Smooth muscle cell (in vitro differentiated cells): ENCODE measurements around the gene GRID1. TPM values are rescaled to one million over a fixed set of nuclear protein-coding genes. Genes with fewer than 3 reads are reported as not detected.

Experiments
- DNase-seq: peaks from one replicate; lab custom pipeline; 2025; ENCODE audit not compliant: unreplicated experiment; lab: John Stamatoyannopoulos, UW
- H2AFZ ChIP-seq: fragments of 200-600 bp; sonication (generic); 2 replicates; pipeline ENCODE4 v1.6.0; 2016; ENCODE audit warnings: antibody characterized with exemption, low read depth, mild to moderate bottlenecking
- H3F3A ChIP-seq: fragments of 200-600 bp; sonication (generic); 2 replicates; pipeline ENCODE4 v1.6.0; 2017; ENCODE audit warnings: antibody characterized with exemption, low read depth
- H3K27ac ChIP-seq: fragments of 200-600 bp; sonication (generic); 2 replicates; pipeline ENCODE4 v1.5.1; 2016; ENCODE audit warnings: low read depth, mild to moderate bottlenecking
- H3K27me3 ChIP-seq: fragments of 200-600 bp; sonication (generic); 2 replicates; pipeline ENCODE4 v1.6.1; 2016; ENCODE audit warnings: low read depth, mild to moderate bottlenecking
- H3K36me3 ChIP-seq: fragments of 200-600 bp; sonication (generic); 2 replicates; pipeline ENCODE4 v1.5.1; 2016; ENCODE audit warnings: low read depth
- H3K4me1 ChIP-seq: fragments of 200-600 bp; sonication (generic); 2 replicates; pipeline ENCODE4 v1.5.1; 2016; ENCODE audit warnings: low read depth
- H3K4me2 ChIP-seq: fragments of 200-600 bp; sonication (generic); 2 replicates; pipeline ENCODE4 v1.6.0; 2016; ENCODE audit warnings: mild to moderate bottlenecking
- H3K4me3 ChIP-seq: fragments of 200-600 bp; sonication (generic); 2 replicates; pipeline ENCODE4 v1.5.1; 2016; ENCODE audit warnings: mild to moderate bottlenecking
- H3K79me2 ChIP-seq: fragments of 200-600 bp; sonication (generic); 2 replicates; pipeline ENCODE4 v1.6.0; 2016; ENCODE audit warnings: low read depth, mild to moderate bottlenecking
- H3K9ac ChIP-seq: fragments of 200-600 bp; sonication (generic); 2 replicates; pipeline ENCODE4 v1.6.0; 2016; ENCODE audit warnings: low read depth
- H3K9me3 ChIP-seq: fragments of 200-600 bp; sonication (generic); replicated peaks from 2 replicates; pipeline ENCODE4 v1.5.1; 2016; ENCODE audit warnings: low read depth
- H4K20me1 ChIP-seq: fragments of 200-600 bp; sonication (generic); 2 replicates; pipeline ENCODE4 v1.6.0; 2016; ENCODE audit warnings: low read depth
- CTCF ChIP-seq: fragments of 200-600 bp; sonication (generic); IDR thresholded peaks from 2 replicates; pipeline ENCODE4 v1.5.1; 2017; ENCODE audit warnings: borderline replicate concordance, mild to moderate bottlenecking, antibody characterized with exemption; ENCODE audit not compliant: insufficient read depth, poor library complexity, severe bottlenecking
- WGBS: methylation state at CpG from one replicate; pipeline ENCODE4 v1.1.7; 2016; ENCODE audit warnings: low lambda C conversion rate; 5-methylcytosine and 5-hydroxymethylcytosine counted together
- polyA plus RNA-seq: library from polyadenylated mRNA; unstranded; fragments of >200 nt; fragmentation: Nextera tagmentation; extraction: Ambion mirVana; gene quantifications from 2 replicates; pipeline ENCODE4 v1.2.1, GENCODE V29; 2016
- total RNA-seq: library from RNA; depleted of rRNA; stranded (reverse); fragments of >200 nt; gene quantifications from 2 replicates; pipeline ENCODE4 v1.2.3, GENCODE V29; 2014

Gene GRID1
- total and polyA plus RNA-seq, 2 experiments from 2014 or later = 4.4 to 7.4 TPM

- Histone ChIP-seq H4K20me1 (no peaks in the 10 kb centered on the region), H3K79me2 (no peaks in the 10 kb centered on the region), H3K27ac (no peak overlapping the region), H2AFZ (no peak overlapping the region), H3K9me3 (no peaks in the 10 kb centered on the region), H3K4me1 (no peaks in the 10 kb centered on the region), H3K27me3 (peaks cover 48% of the 10 kb centered on the region), H3K36me3 (no peaks in the 10 kb centered on the region), H3K4me3 (no peak overlapping the region), H3K9ac (no peak overlapping the region), H3F3A (no peaks in the 10 kb centered on the region), H3K4me2 (no peak overlapping the region)
- DNase-seq = no peak
- WGBS = 76% methylated on average over 8 of the region's 8 CpGs
- no peak for TF ChIP-seq CTCF
Observed at GRCh38 chr10:86374664-86375063, 8.1 kb upstream of the GRID1 start.

- Histone ChIP-seq H3K27ac (no peak overlapping the region), H4K20me1 (no peaks in the 10 kb centered on the region), H3K27me3 (peaks cover 52% of the 10 kb centered on the region), H3K36me3 (no peaks in the 10 kb centered on the region), H2AFZ (no peak overlapping the region), H3K79me2 (no peaks in the 10 kb centered on the region), H3K4me3 (no peak overlapping the region), H3K9ac (no peak overlapping the region), H3K4me1 (no peaks in the 10 kb centered on the region), H3F3A (no peaks in the 10 kb centered on the region), H3K9me3 (no peaks in the 10 kb centered on the region), H3K4me2 (no peak overlapping the region)
- DNase-seq = no peak
- TF ChIP-seq CTCF = no peak
- 78% methylated on average over 6 of the region's 7 CpGs for WGBS
Observed at GRCh38 chr10:86373828-86374227, 7.2 kb upstream of the GRID1 start.

- no peaks in the 10 kb centered on the region for H3K4me1 ChIP-seq
- no peak overlapping the region for H3K4me2 ChIP-seq
- H3K27ac ChIP-seq = no peak overlapping the region
- no peaks in the 10 kb centered on the region for H3K36me3 ChIP-seq
- no peaks in the 10 kb centered on the region for H3K79me2 ChIP-seq
- TF ChIP-seq CTCF = no peak
- H3K9ac ChIP-seq = no peak overlapping the region
- H4K20me1 ChIP-seq = no peaks in the 10 kb centered on the region
- 94% methylated on average over 2 of the region's 3 CpGs for WGBS
- H3K9me3 ChIP-seq = no peaks in the 10 kb centered on the region
- peaks cover 52% of the 10 kb centered on the region for H3K27me3 ChIP-seq
- H3K4me3 ChIP-seq = no peak overlapping the region
- no peaks in the 10 kb centered on the region for H3F3A ChIP-seq
- no peak for DNase-seq
- H2AFZ ChIP-seq = no peak overlapping the region
Observed at GRCh38 chr10:86373251-86373650, 6.7 kb upstream of the GRID1 start.

- H3K27ac ChIP-seq = no peak overlapping the region
- TF ChIP-seq CTCF = no peak
- H3K27me3 ChIP-seq = peaks cover 54% of the 10 kb centered on the region
- no peaks in the 10 kb centered on the region for H3K36me3 ChIP-seq
- DNase-seq = no peak
- no peaks in the 10 kb centered on the region for H3K4me1 ChIP-seq
- H3K4me2 ChIP-seq = no peak overlapping the region
- no peak overlapping the region for H3K9ac ChIP-seq
- H4K20me1 ChIP-seq = no peaks in the 10 kb centered on the region
- no peaks in the 10 kb centered on the region for H3F3A ChIP-seq
- H3K79me2 ChIP-seq = no peaks in the 10 kb centered on the region
- no peak overlapping the region for H2AFZ ChIP-seq
- WGBS = 86% methylated on average over 5 of the region's 5 CpGs
- no peaks in the 10 kb centered on the region for H3K9me3 ChIP-seq
- no peak overlapping the region for H3K4me3 ChIP-seq
Observed at GRCh38 chr10:86372784-86373239, 6.2 kb upstream of the GRID1 start.
